Stimulated activated CD4-positive, alpha-beta T cell treated with anti-CD3 and anti-CD28 coated beads, Interleukin-4, amount 100 ng/mL, for 24 hours (primary cell): ENCODE data around the gene KCNK4.
"Not testable (repeated sequence)": the region's sequence is repeated elsewhere in the genome, so short reads cannot be mapped to it uniquely, and the experiment has no call there.

Experiments used
- DNase-seq: peaks from one replicate; pipeline ENCODE4 v3.0.0-alpha.2; 2020

Gene KCNK4

GRCh38 chr11:64313491-64314145, 22.5 kb downstream of the KCNK4 start:
- DNase-seq = no peak

DNA sequence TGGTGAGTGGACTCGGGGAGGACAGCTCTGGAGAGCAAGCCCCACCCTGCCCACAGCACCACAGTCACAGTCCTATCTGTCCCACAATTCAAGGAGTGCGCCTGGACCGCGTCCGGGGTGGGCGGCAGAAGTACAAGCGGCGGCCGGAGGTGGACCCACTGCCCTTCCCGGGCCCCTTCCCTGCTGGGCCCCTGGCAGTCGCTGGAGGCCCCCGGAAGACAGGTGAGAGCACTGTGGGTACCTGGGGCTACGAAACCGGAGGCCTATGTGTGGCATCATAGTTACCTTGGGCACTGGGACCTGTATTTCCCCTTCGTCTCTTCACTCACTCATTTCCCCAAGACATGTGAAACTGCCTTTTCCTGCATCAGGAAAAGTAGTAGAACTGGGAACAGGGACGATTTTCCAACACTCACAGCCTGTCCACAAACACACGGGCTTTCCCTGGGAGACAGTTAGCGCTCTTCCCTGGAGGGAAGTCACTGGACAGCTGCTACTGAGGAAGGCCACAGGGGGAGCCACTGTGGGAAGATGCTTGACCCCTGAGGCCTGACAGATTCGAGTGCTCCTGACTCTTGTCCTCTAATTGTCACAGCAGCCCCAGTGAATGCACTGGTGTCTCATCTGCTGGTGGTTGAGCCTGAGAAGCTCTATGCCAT, 23.2 kb downstream of the KCNK4 start:
- no peak for DNase-seq

- DNase-seq = no peak
Measured at GRCh38 chr11:64314805-64315561, 23.9 kb downstream of the KCNK4 start.

DNA sequence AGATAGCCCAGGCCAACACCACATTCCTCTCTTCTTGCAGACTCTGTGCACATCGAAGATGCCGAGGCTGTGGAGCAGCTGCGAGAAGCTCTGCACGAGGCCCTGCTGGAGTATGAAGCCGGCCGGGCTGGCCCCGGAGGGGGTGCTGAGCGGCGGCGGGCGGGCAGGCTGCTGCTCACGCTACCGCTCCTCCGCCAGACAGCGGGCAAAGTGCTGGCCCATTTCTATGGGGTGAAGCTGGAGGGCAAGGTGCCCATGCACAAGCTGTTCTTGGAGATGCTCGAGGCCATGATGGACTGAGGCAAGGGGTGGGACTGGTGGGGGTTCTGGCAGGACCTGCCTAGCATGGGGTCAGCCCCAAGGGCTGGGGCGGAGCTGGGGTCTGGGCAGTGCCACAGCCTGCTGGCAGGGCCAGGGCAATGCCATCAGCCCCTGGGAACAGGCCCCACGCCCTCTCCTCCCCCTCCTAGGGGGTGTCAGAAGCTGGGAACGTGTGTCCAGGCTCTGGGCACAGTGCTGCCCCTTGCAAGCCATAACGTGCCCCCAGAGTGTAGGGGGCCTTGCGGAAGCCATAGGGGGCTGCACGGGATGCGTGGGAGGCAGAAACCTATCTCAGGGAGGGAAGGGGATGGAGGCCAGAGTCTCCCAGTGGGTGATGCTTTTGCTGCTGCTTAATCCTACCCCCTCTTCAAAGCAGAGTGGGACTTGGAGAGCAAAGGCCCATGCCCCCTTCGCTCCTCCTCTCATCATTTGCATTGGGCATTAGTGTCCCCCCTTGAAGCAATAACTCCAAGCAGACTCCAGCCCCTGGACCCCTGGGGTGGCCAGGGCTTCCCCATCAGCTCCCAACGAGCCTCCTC, 24.8 kb downstream of the KCNK4 start:
- DNase-seq = not testable (repeated sequence)

GRCh38 chr11:64316672-64317324, 25.7 kb downstream of the KCNK4 start:
- peak; percentile 39 for DNase-seq

DNA sequence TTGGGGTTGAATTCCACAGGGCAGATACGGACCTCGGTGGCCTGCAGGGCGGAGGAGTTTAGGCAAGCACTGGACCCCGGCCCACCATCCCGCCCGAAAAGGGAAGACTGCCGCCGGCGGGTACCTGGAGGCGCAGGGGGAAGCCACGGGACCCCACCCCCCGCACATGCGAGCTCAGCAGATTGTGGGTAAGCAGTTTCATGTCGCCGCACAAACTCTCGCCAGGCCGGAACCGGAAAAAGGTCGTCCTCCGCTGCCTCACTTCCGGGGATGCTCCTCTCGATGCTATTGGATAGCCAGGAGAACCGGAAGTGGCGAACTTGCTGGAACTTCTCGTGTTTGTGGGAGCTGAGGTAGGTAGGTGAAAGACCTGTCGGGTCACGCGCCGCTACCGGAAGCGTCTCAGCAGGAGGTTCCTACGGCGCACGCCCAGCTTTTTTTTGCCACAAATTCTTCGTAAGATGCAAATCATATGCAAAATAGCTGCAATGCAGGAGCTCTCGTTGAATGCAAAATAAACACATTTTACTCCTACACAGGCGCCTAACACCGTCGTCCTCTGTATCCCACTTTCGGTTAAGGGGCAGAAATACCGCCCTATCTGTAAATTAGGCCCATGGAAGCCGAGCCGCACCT, 26.3 kb downstream of the KCNK4 start, which contains the start of gene TRMT112:
TSS of gene TRMT112 (minus strand) at position 235 of the 636 bp plus-strand sequence. CDS start at position 202, 33 bp downstream.
- peak; percentile 98 for DNase-seq

- DNase-seq = peak; percentile 95
Measured at GRCh38 chr11:64317961-64318765, 27.1 kb downstream of the KCNK4 start, which contains the start of gene PRDX5. Gene PRDX5, plus strand, starts transcription at chr11:64318121. Its CDS starts 95 bp downstream, at chr11:64318216.

GRCh38 chr11:64318766-64319761, 28.0 kb downstream of the KCNK4 start:
- DNase-seq = no peak

DNA sequence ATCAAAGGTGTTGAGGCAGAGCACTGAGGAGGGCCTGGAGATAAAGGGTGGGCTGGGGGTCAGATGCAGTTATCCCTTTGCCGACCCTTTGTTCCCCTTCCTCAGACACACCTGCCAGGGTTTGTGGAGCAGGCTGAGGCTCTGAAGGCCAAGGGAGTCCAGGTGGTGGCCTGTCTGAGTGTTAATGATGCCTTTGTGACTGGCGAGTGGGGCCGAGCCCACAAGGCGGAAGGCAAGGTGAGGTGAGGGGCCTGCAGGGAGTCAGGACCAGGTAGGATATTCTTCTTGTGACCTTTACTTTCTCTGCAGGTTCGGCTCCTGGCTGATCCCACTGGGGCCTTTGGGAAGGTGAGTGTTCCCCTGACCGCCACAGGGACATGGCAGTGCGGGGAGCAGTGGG, 29.5 kb downstream of the KCNK4 start:
- DNase-seq = no peak

- DNase-seq = no peak
Measured at GRCh38 chr11:64321026-64321425, 29.9 kb downstream of the KCNK4 start.

DNA sequence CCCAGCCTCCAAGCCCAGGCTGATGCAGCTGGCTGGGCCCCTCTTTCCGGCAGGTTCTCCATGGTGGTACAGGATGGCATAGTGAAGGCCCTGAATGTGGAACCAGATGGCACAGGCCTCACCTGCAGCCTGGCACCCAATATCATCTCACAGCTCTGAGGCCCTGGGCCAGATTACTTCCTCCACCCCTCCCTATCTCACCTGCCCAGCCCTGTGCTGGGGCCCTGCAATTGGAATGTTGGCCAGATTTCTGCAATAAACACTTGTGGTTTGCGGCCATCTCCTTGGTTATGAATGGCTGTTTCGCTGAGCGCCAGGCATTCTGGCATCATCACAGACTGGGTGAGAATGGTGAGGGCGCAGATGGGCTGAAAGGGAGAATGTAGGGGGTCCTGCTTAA, 30.4 kb downstream of the KCNK4 start:
- DNase-seq = no peak

- DNase-seq = no peak
Measured at GRCh38 chr11:64322925-64323260, 31.8 kb downstream of the KCNK4 start.

DNA sequence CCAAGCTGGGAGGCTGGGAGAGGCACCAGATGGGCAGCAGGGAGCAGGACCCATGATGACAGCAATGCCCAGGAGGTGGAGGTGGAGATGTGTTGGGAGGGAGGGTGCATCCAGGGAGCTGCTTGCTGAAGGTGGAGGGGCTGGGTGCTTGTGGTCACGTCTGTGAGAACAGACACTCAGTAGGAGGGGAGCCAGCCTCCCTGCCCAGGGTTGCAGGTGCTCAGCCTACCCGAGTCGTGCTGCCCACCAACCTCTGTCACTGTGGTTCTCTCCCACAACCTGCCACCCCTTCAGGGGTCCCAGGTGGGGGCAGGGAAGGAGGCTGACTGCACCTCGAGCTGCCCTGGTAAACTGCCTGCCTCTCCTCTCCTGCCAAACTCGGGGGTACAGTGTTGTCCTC, 32.3 kb downstream of the KCNK4 start:
- no peak for DNase-seq

GRCh38 chr11:64323984-64324383, 32.9 kb downstream of the KCNK4 start:
- not testable (repeated sequence) for DNase-seq

DNA sequence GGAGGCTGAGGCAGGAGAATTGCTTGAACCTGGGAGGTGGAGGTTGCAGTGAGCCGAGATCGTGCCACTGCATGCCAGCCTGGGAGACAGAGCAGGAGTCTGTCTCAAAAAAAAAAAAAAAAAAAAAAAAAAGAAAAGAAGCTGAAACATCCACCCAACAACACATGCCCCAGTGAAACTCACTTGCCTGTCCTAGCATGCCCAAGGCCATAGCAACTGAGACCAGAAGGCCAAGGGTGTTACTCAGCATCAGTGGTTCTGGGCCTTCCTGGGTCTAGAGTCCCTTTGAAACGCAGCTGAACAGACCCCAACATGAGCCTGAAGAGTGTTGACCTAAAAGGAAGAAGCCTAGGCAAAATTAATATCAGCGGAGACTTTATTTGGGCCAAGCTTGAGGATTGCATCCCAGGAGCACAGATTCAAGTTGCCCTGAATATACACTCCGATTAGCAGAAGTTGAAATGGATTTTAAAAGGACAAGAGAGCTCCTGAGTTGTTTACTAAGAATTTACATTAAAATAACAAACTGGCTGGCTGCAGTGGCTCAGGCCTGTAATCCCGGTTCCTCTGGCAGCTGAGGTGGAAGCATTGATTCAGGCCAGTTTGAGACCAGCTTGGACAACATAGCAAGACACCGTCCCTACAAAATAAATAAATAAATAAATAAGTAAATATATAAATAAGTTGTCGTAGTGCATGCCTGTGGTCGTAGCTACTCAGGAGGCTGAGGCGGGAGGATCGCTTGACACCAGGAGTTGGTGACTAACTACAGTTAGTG, 33.8 kb downstream of the KCNK4 start:
- no peak for DNase-seq

DNA sequence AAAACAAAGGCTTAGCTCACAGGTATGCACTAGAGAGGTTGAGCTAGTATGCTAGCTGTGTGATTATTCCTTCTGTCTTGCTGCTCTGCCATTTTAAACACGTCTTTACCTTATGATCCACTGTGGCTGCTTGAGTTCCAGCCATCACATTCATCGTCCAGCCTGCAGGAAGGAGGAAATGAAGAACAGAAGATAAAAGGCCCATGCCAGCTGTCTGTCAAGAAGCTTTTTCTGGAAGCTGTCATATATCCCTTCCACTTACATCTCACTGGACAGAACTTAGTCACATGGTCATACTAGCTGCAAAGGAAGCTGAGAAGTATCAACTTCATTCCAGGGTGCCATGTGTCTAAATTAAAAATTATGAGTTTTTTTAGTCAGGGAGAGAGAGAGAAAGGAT, 36.3 kb downstream of the KCNK4 start:
- no peak for DNase-seq

GRCh38 chr11:64327993-64328392, 36.9 kb downstream of the KCNK4 start:
- no peak for DNase-seq

DNA sequence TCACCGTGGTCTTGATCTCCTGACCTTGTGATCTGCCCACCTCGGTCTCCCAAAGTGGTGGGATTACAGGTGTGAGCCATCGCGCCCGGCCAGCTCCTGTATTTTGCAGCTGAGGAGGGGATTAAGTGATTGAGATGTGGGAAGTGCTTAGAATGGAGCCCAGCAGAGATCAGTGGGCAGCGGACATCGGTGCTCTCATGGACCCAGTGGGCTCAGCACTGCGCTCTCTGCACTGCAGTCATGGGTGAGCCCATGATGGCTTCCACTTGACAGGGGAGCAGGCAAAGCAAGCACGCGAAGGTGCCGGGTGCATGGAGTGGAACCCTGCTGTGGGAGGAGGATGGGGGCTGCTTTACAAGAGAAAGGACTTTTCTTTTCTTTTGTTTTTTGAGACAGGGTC, 39.8 kb downstream of the KCNK4 start:
- DNase-seq = no peak
